Measurements from ENCODE around the gene GGCT. TPM values are rescaled to one million over a fixed set of nuclear protein-coding genes. Genes with fewer than 3 reads are reported as not detected.

The GGCT gene
- total and polyA plus RNA-seq, 4 experiments from 2014 or later = 11.0 to 23.2 (median 15.8) TPM

DNA sequence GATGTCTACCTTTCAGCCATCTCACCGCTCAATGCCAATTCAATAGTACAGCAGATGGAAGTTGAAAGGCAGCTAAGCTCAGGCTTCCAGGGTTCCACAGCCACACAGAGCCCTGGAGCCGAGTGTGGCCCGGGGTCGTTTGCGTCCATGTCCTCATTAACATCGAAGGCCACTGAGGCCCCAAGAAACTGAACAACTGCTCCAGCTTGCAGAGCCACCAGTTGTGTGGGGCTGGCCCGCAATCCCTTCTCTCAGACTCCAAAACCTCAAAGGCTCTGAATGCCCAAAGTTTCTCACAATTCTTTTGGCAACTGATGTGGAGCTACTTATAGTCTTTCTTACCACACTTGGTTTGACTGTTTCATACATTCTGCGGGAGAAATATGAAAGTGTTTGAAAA lies 57.2 kb downstream of the GGCT start:
- ChIA-PET POLR2A (ENCODE audit: partially characterized antibody) (interaction anchor here (1.1 kb wide), 1 partner anchor 9 kb away, joined by 3 read pairs; no protein-coding TSS in a partner anchor), CTCF (ENCODE audit: partially characterized antibody) (interaction anchor here (1.5 kb wide), 1 partner anchor 27 kb away, joined by 3 read pairs; no protein-coding TSS in a partner anchor)
- H3K27me3 ChIP-seq (ENCODE audit: insufficient read depth, low read length) = no peaks in the 10 kb centered on the region
- intact Hi-C loops (cut with micrococcal nuclease) = no loop called here
- Mint-ChIP-seq H3K27me3 (no peaks in the 10 kb centered on the region), H3K4me3 (no peak overlapping the region), H3K36me3 (peaks cover 37 to 43% of the 10 kb centered on the region in 2 donors), H3K9me3 (peaks cover 0 to 4% (median 0%) of the 10 kb centered on the region in 8 donors), H3K4me1 (peaks cover 2 to 10% (median 4%) of the 10 kb centered on the region in 4 donors), H3K27ac (peak overlapping the region in 1 of 7 donors; percentile 15)
- peaks cover 17% of the 10 kb centered on the region for H3K36me3 ChIP-seq (ENCODE audit: insufficient read depth, low read length)
- H3K4me3 ChIP-seq (ENCODE audit: low read length in 2 of 2) = no peak overlapping the region
- H3K27ac ChIP-seq (ENCODE audit: low read depth, low read length) = no peak overlapping the region
- no peak for DNase-seq
- peaks cover 6% of the 10 kb centered on the region for H3K4me1 ChIP-seq (ENCODE audit: insufficient read depth, low read length)
- H3K9me3 ChIP-seq (ENCODE audit: control insufficient read depth in 1 of 2, low read length in 2 of 2) = no peaks in the 10 kb centered on the region

Other genes with a start within 250 kb of the GGCT start
- 10 to 100 TPM; 37.3 to 39.4 TPM for gene ZNRF2, start 220.2 kb downstream of the GGCT start, total RNA-seq
- gene ZNRF2, start 220.2 kb downstream of the GGCT start, polyA plus RNA-seq = 1 to 10 TPM in 1 of 2 donors, under 1 TPM in 1; 0.59 to 3.5 TPM
- gene NOD1, start 26.0 kb downstream of the GGCT start, total RNA-seq = 10 to 100 TPM; 20.7 to 21.3 TPM
- 1 to 10 TPM; 5.3 to 7.3 TPM for gene NOD1, start 26.0 kb downstream of the GGCT start, polyA plus RNA-seq
- gene GARS1, start 90.0 kb upstream of the GGCT start, total RNA-seq = 100 to 1,000 TPM in 1 of 2 experiments, 10 to 100 TPM in 1; 79.8 to 101 TPM
- 10 to 100 TPM; 74.5 to 80.7 TPM for gene GARS1, start 90.0 kb upstream of the GGCT start, polyA plus RNA-seq
- gene CRHR2, start 177.6 kb upstream of the GGCT start, total RNA-seq = not detected
- not detected for gene CRHR2, start 177.6 kb upstream of the GGCT start, polyA plus RNA-seq
- 1 to 10 TPM in 1 of 2 experiments, under 1 TPM in 1; 0.87 to 1.2 TPM for gene INMT, start 247.3 kb upstream of the GGCT start, total RNA-seq
- under 1 TPM; 0.22 to 0.77 TPM for gene INMT, start 247.3 kb upstream of the GGCT start, polyA plus RNA-seq

Data from CD4-positive, alpha-beta memory T cell (primary cell).